ENCODE results near the gene RPS2. TPM values are rescaled to one million over a fixed set of nuclear protein-coding genes. Genes with fewer than 3 reads are reported as not detected.

Gene RPS2
- total and polyA plus RNA-seq, 2 donors (not counting 1 experiment from before 2014, with no cell fraction given), result 1,683 to 2,596 TPM

GRCh38 chr16:1978476-1979120, 14.0 kb upstream of the RPS2 start:
- Histone ChIP-seq H3K4me3 (replicated peaks in 1 of 4; ENCODE audit: control extremely low read depth in 1 of 4, insufficient read depth in 1 of 4, low read depth in 3 of 4, low read length in 4 of 4) (no peak overlapping the region), H3K4me1 (ENCODE audit: control insufficient read depth, extremely low read depth, insufficient read depth, low read length) (no peaks in the 10 kb centered on the region), H3K79me2 (ENCODE audit: control insufficient read depth, insufficient read depth, low read length) (peaks cover 1% of the 10 kb centered on the region)

GRCh38 chr16:1977875-1978268, 13.2 kb upstream of the RPS2 start:
- Histone ChIP-seq H3K9ac (ENCODE audit: insufficient read depth, low read length) (no peak overlapping the region), H3K27ac (ENCODE audit: insufficient read depth, low read length) (no peak overlapping the region), H3K79me2 (ENCODE audit: control insufficient read depth, insufficient read depth, low read length) (peaks cover 6% of the 10 kb centered on the region), H3K36me3 (ENCODE audit: control insufficient read depth, insufficient read depth, low read length) (peaks cover 37% of the 10 kb centered on the region), H3K4me3 (replicated peaks in 1 of 4; ENCODE audit: control extremely low read depth in 1 of 4, insufficient read depth in 1 of 4, low read depth in 3 of 4, low read length in 4 of 4) (no peak overlapping the region), H3K27me3 (ENCODE audit: control insufficient read depth, insufficient read depth, low read length) (peaks cover 19% of the 10 kb centered on the region), H3K9me3 (ENCODE audit: control insufficient read depth, insufficient read depth, low read depth, low read length) (no peaks in the 10 kb centered on the region), H2AFZ (ENCODE audit: low read length) (no peak overlapping the region), H3K4me2 (ENCODE audit: extremely low read depth, insufficient read depth, low read length) (no peak overlapping the region), H3K4me1 (ENCODE audit: control insufficient read depth, extremely low read depth, insufficient read depth, low read length) (no peaks in the 10 kb centered on the region), H4K20me1 (ENCODE audit: control insufficient read depth, extremely low read depth, insufficient read depth, low read length) (no peaks in the 10 kb centered on the region)
- no peak for TF ChIP-seq EZH2 (IDR thresholded peaks at IDR 0.05; ENCODE audit: low read length, missing control alignments)
- TF ChIP-seq CTCF (conservative IDR thresholded peaks at IDR 0.05 in 1 of 2, IDR thresholded peaks at IDR 0.05 in 1 of 2; ENCODE audit: low read depth in 1 of 2, low read length in 2 of 2), result no peak
- DNase-seq (ENCODE audit: low read depth in 2 of 2), result no peak

More at GRCh38 chr16:1978476-1979120, 14.0 kb upstream of the RPS2 start:
- Histone ChIP-seq H3K27ac (ENCODE audit: insufficient read depth, low read length) (no peak overlapping the region), H3K27me3 (ENCODE audit: control insufficient read depth, insufficient read depth, low read length) (peaks cover 19% of the 10 kb centered on the region), H3K9ac (ENCODE audit: insufficient read depth, low read length) (no peak overlapping the region), H4K20me1 (ENCODE audit: control insufficient read depth, extremely low read depth, insufficient read depth, low read length) (no peaks in the 10 kb centered on the region), H3K9me3 (ENCODE audit: control insufficient read depth, insufficient read depth, low read depth, low read length) (no peaks in the 10 kb centered on the region), H2AFZ (ENCODE audit: low read length) (no peak overlapping the region), H3K4me2 (ENCODE audit: extremely low read depth, insufficient read depth, low read length) (no peak overlapping the region), H3K36me3 (ENCODE audit: control insufficient read depth, insufficient read depth, low read length) (peaks cover 37% of the 10 kb centered on the region)
- no peak for DNase-seq (ENCODE audit: low read depth in 2 of 2)
- TF ChIP-seq CTCF (conservative IDR thresholded peaks at IDR 0.05 in 1 of 2, IDR thresholded peaks at IDR 0.05 in 1 of 2; ENCODE audit: low read depth in 1 of 2, low read length in 2 of 2), result no peak
- TF ChIP-seq EZH2 (IDR thresholded peaks at IDR 0.05; ENCODE audit: low read length, missing control alignments), result no peak

GRCh38 chr16:1976951-1977874, 12.6 kb upstream of the RPS2 start:
- H3K4me3 ChIP-seq (replicated peaks in 1 of 4; ENCODE audit: control extremely low read depth in 1 of 4, insufficient read depth in 1 of 4, low read depth in 3 of 4, low read length in 4 of 4), result no peak overlapping the region
- no peaks in the 10 kb centered on the region for H4K20me1 ChIP-seq (ENCODE audit: control insufficient read depth, extremely low read depth, insufficient read depth, low read length)
- peaks cover 37% of the 10 kb centered on the region for H3K36me3 ChIP-seq (ENCODE audit: control insufficient read depth, insufficient read depth, low read length)
- no peak overlapping the region for H2AFZ ChIP-seq (ENCODE audit: low read length)
- peaks cover 13% of the 10 kb centered on the region for H3K79me2 ChIP-seq (ENCODE audit: control insufficient read depth, insufficient read depth, low read length)
- no peaks in the 10 kb centered on the region for H3K4me1 ChIP-seq (ENCODE audit: control insufficient read depth, extremely low read depth, insufficient read depth, low read length)
- no peak overlapping the region for H3K4me2 ChIP-seq (ENCODE audit: extremely low read depth, insufficient read depth, low read length)
- no peak for TF ChIP-seq EZH2 (IDR thresholded peaks at IDR 0.05; ENCODE audit: low read length, missing control alignments)
- TF ChIP-seq CTCF (conservative IDR thresholded peaks at IDR 0.05 in 1 of 2, IDR thresholded peaks at IDR 0.05 in 1 of 2; ENCODE audit: low read depth in 1 of 2, low read length in 2 of 2), result no peak
- no peaks in the 10 kb centered on the region for H3K9me3 ChIP-seq (ENCODE audit: control insufficient read depth, insufficient read depth, low read depth, low read length)
- DNase-seq (ENCODE audit: low read depth in 2 of 2), result no peak
- H3K27me3 ChIP-seq (ENCODE audit: control insufficient read depth, insufficient read depth, low read length), result peaks cover 19% of the 10 kb centered on the region
- no peak overlapping the region for H3K9ac ChIP-seq (ENCODE audit: insufficient read depth, low read length)
- no peak overlapping the region for H3K27ac ChIP-seq (ENCODE audit: insufficient read depth, low read length)

Measured in fibroblast of lung (primary cell).